H1 (cell line): ENCODE measurements around the gene MIPEP.

Source experiments
- ATF3 ChIP-seq: IDR thresholded peaks from 2 replicates; pipeline ENCODE4 v1.6.1; 2011; ENCODE audit warnings: low read depth, mild to moderate bottlenecking, low read length; ENCODE audit not compliant: insufficient read depth
- CTBP2 ChIP-seq: IDR thresholded peaks from 2 replicates; pipeline ENCODE4 v1.7.0; 2011; ENCODE audit warnings: borderline replicate concordance, mild to moderate bottlenecking, moderate library complexity, mixed read lengths, low read length; ENCODE audit not compliant: insufficient read depth, insufficient read length
- CTCF ChIP-seq, 3 experiments: IDR thresholded peaks; 1 replicate in 2 of 3; 2 replicates in 1 of 3; pipeline versions ENCODE4 v1.5.1 to v1.6.1; 2011; ENCODE audit warnings: low read length in 3 of 3, mild to moderate bottlenecking in 3 of 3, inconsistent platforms in 2 of 3, low read depth in 1 of 3, moderate library complexity in 1 of 3; ENCODE audit not compliant: insufficient read depth in 1 of 3; ENCODE audit errors: control extremely low read depth in 1 of 3
- RNF2 ChIP-seq: fragments of 200-900, 300-1000 bp; sonication (generic); IDR thresholded peaks from 2 replicates; pipeline ENCODE4 v1.7.1; 2016; ENCODE audit warnings: borderline replicate concordance, low read depth, mild to moderate bottlenecking, antibody characterized with exemption, low read length; ENCODE audit not compliant: poor library complexity, severe bottlenecking; ENCODE audit errors: missing control alignments
- TBP ChIP-seq: IDR thresholded peaks from 2 replicates; pipeline ENCODE4 v1.6.1; 2011; ENCODE audit warnings: low read depth, low read length, improper control_type of control experiment

DNA sequence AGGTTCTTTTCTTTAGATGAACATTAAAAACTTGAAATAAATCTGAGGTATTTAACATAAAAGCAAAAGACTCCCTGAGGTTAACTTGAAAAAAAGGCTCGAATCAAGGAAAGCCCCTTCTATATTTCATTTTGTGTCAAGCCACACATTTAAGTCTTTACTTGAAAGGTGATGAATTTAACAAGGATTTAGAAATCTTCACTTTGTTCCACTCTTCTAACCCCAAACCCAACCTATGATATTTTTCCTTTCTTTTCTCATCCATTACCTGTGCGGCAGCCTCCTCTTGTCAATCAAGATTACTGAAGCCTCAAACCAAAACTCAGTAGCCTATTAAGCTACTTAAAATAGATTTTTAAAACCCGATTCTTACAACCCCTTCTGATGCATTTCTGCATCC, 33.8 kb downstream of the MIPEP start:
- no peak for TF ChIP-seq CTCF (IDR thresholded peaks at IDR 0.05; ENCODE audit: control extremely low read depth in 1 of 3, insufficient read depth in 1 of 3, low read depth in 1 of 3, low read length in 3 of 3)
- no peak for TF ChIP-seq RNF2
- no peak for TF ChIP-seq CTBP2
- TF ChIP-seq ATF3, result no peak
- TF ChIP-seq TBP, result no peak
